ENCODE data around the gene L1CAM. TPM values are rescaled to one million over a fixed set of nuclear protein-coding genes. Genes with fewer than 3 reads are reported as not detected.

Gene L1CAM
- total and polyA plus RNA-seq, 9 of the 15 experiments (the other 6 are each of a cell fraction or from before 2014, with no cell fraction given), result 0.09 to 0.86 (median 0.26) TPM; not detected in 3

DNA sequence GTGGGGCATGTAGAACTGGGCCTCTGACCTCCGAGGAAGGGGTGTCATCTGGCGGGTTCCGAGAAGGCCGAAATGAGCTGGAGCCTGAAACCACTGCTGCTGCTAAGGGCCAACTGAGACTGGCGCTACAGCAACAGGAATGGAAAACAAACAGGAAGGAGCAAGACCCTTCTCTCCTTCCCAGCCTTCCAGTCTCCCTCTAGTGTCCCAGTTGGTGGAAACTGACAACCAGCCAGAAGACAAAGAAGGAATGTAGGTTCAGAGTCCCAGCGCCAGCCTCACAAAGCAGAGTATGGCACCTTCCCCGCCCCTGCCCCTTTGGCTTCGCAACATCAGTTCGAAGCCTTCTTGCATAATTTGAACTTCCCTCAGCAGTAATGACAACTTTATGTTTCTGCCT, 31.3 kb downstream of the L1CAM start:
- Histone ChIP-seq H3K9ac (ENCODE audit: insufficient read depth in 1 of 2, low read depth in 2 of 2, low read length in 2 of 2) (no peak overlapping the region), H3K9me1 (ENCODE audit: control insufficient read depth, insufficient read depth, low read length) (no peaks in the 10 kb centered on the region), H3K79me2 (ENCODE audit: control insufficient read depth, insufficient read depth, low read length) (no peaks in the 10 kb centered on the region), H4K20me1 (replicated peaks; ENCODE audit: control insufficient read depth, insufficient read depth, low read length) (no peaks in the 10 kb centered on the region), H3K36me3 (ENCODE audit: control insufficient read depth, insufficient read depth, low read length) (no peaks in the 10 kb centered on the region), H3K9me3 (replicated peaks; ENCODE audit: control insufficient read depth, insufficient read depth, low read depth, low read length) (no peaks in the 10 kb centered on the region), H2AFZ (ENCODE audit: low read depth, low read length) (no peak overlapping the region), H3K4me1 (replicated peaks in 1 of 2; ENCODE audit: control insufficient read depth in 2 of 2, insufficient read depth in 2 of 2, low read length in 2 of 2) (peaks cover 22 to 23% of the 10 kb centered on the region in 2 experiments; a peak in 4 of 5 replicates), H3K27ac (ENCODE audit: extremely low read depth, low read depth, low read length) (peak overlapping the region; percentile 82; the same call in 1 of the 3 replicates), H3K4me3 (no peak overlapping the region), H3K4me2 (ENCODE audit: insufficient read depth, low read length) (no peak overlapping the region), H3K27me3 (ENCODE audit: control insufficient read depth in 2 of 2, insufficient read depth in 2 of 2, low read length in 2 of 2) (peaks cover 7 to 13% of the 10 kb centered on the region in 2 experiments)
- DNase-seq (ENCODE audit: extremely low read depth in 1 of 4, low spot score in 3 of 4) (no peak), ATAC-seq (no peak), FAIRE-seq (no peak)
- no TSS peak for BruUV-seq (replicated peaks)
- ChIA-PET POLR2A (no interaction called here), CTCF (ENCODE audit: low intra/inter-chr PET ratio) (no interaction called here)
- 84% methylated on average over 7 of the region's 9 CpGs for WGBS (ENCODE audit: insufficient coverage, low coverage, missing lambda C conversion rate)
- TF ChIP-seq ZNF263 (CRISPR knock-in tag; IDR thresholded peaks at IDR 0.05; ENCODE audit: borderline replicate concordance) (no peak), CREB3L1 (IDR thresholded peaks at IDR 0.05; ENCODE audit: borderline replicate concordance, low read depth) (no peak), NCOA4 (IDR thresholded peaks at IDR 0.05; ENCODE audit: partially characterized antibody) (no peak), ZNF232 (CRISPR knock-in tag; IDR thresholded peaks at IDR 0.05) (no peak), SMAD1 (IDR thresholded peaks at IDR 0.05; ENCODE audit: low read depth, low read length, partially characterized antibody) (no peak), SRSF9 (IDR thresholded peaks at IDR 0.05; ENCODE audit: borderline replicate concordance, low read depth, low read length) (no peak), ZNF134 (CRISPR knock-in tag; conservative IDR thresholded peaks at IDR 0.05) (no peak), ZNF57 (CRISPR knock-in tag; IDR thresholded peaks at IDR 0.05) (no peak), HLTF (IDR thresholded peaks at IDR 0.05) (no peak), SIN3B (IDR thresholded peaks at IDR 0.05; ENCODE audit: low read depth) (no peak), ZSCAN32 (CRISPR knock-in tag; IDR thresholded peaks at IDR 0.05) (no peak), POLR2H (tag; IDR thresholded peaks at IDR 0.05; ENCODE audit: low read depth) (no peak), RFX7 (CRISPR knock-in tag; IDR thresholded peaks at IDR 0.05) (no peak), ZNF830 (CRISPR knock-in tag; IDR thresholded peaks at IDR 0.05) (no peak), ZNF354B (CRISPR knock-in tag; IDR thresholded peaks at IDR 0.05) (no peak), PPARD (CRISPR knock-in tag; IDR thresholded peaks at IDR 0.05) (no peak)
- intact Hi-C loops (cut with micrococcal nuclease) (no loop called here), in situ Hi-C loops (cut with MboI) (no loop called here)

Data from K562 (cell line).